Activated naive CD4-positive, alpha-beta T cell (primary cell): ENCODE data around the gene LY9.

Source experiments
- DNase-seq, 4 experiments: peaks; one replicate each; lab custom pipeline; 2025; lab: John Stamatoyannopoulos, UW

The LY9 gene

GRCh38 chr1:160801836-160802580 lies 6.0 kb downstream of the LY9 start:
- DNase-seq = no peak

GRCh38 chr1:160806109-160806665 lies 10.2 kb downstream of the LY9 start:
- DNase-seq = no peak

- no peak for DNase-seq
Measured at GRCh38 chr1:160806784-160807183, 10.8 kb downstream of the LY9 start.

GRCh38 chr1:160807247-160807646 lies 11.3 kb downstream of the LY9 start:
- no peak for DNase-seq

- DNase-seq = no peak
Measured at GRCh38 chr1:160807738-160808137, 11.8 kb downstream of the LY9 start.

GRCh38 chr1:160808289-160808688 lies 12.3 kb downstream of the LY9 start:
- no peak for DNase-seq

- no peak for DNase-seq
Measured at GRCh38 chr1:160810486-160810885, 14.5 kb downstream of the LY9 start.

GRCh38 chr1:160811147-160811546 lies 15.2 kb downstream of the LY9 start:
- no peak for DNase-seq

GRCh38 chr1:160813215-160813614 lies 17.2 kb downstream of the LY9 start:
- DNase-seq = no peak

GRCh38 chr1:160814316-160814715 lies 18.3 kb downstream of the LY9 start:
- DNase-seq = no peak

GRCh38 chr1:160814856-160815255 lies 18.9 kb downstream of the LY9 start:
- no peak for DNase-seq

- DNase-seq = no peak
Measured at GRCh38 chr1:160818207-160818937, 22.4 kb downstream of the LY9 start.

- DNase-seq = no peak
Measured at GRCh38 chr1:160819186-160819585, 23.2 kb downstream of the LY9 start.

GRCh38 chr1:160821627-160822026 lies 25.7 kb downstream of the LY9 start:
- DNase-seq = no peak

GRCh38 chr1:160823296-160823695 lies 27.3 kb downstream of the LY9 start:
- DNase-seq = no peak

- DNase-seq = no peak
Measured at GRCh38 chr1:160826546-160826945, 30.6 kb downstream of the LY9 start.

- DNase-seq = no peak
Measured at GRCh38 chr1:160827418-160827817, 31.4 kb downstream of the LY9 start.

- DNase-seq = no peak
Measured at GRCh38 chr1:160829766-160830165, 33.8 kb downstream of the LY9 start.

- peak; percentile 22 to 81 (median 60) for DNase-seq
Measured at GRCh38 chr1:160830321-160831153, 34.6 kb downstream of the LY9 start.

GRCh38 chr1:160834945-160835565 lies 39.1 kb downstream of the LY9 start:
- DNase-seq = no peak

- DNase-seq = no peak
Measured at GRCh38 chr1:160835751-160836150, 39.8 kb downstream of the LY9 start.

GRCh38 chr1:160836561-160836960 lies 40.6 kb downstream of the LY9 start:
- DNase-seq = no peak
